ENCODE measurements around the gene SLC34A1. TPM values are rescaled to one million over a fixed set of nuclear protein-coding genes. Genes with fewer than 3 reads are reported as not detected.

The SLC34A1 gene
- total and polyA plus RNA-seq, 2 of the 13 experiments (the other 11 are each of a cell fraction or from before 2014, with no cell fraction given), result 0.03 to 0.20 TPM

DNA sequence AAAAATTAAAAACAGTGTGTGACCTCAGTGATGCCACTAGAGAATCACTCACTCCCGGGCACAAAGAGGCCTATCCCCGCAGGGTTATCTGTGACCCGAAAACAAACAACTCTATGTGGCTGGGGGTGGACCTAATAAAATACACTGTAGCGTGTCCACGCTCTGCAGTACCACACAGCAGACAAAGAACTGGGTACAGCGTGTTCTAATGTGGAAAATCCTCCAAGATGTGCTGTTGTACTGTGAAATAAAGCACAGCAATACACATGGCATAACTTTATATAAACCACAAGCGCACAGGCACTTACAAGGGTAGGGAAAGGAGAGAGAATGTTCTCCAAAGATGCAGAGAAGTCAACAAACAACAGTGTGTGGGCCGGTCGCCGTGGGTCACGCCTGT, 8.1 kb upstream of the SLC34A1 start:
- 93% methylated on average over 11 of the region's 11 CpGs for WGBS (ENCODE audit: low lambda C conversion rate)
- Histone ChIP-seq H3K27ac (ENCODE audit: extremely low read length, insufficient read depth, low read length) (no peak overlapping the region), H3K9me3 (ENCODE audit: low read length) (no peaks in the 10 kb centered on the region), H3K4me3 (replicated peaks in 1 of 3; ENCODE audit: insufficient read depth in 1 of 3, low read depth in 2 of 3, low read length in 3 of 3) (no peak overlapping the region), H3K36me3 (replicated peaks in 1 of 2; ENCODE audit: control insufficient read depth in 1 of 2, insufficient read depth in 2 of 2, low read length in 2 of 2) (0 out of 5 replicates have a peak, but pooled peaks cover 0 to 4% of the 10 kb centered on the region in 2 experiments), H3K4me2 (ENCODE audit: low read depth, low read length) (no peak overlapping the region), H3K9ac (ENCODE audit: insufficient read depth, low read depth, low read length) (no peak overlapping the region), H3K27me3 (ENCODE audit: control insufficient read depth in 1 of 2, insufficient read depth in 2 of 2, low read length in 2 of 2) (no peaks in the 10 kb centered on the region; a peak in 1 of 5 replicates), H2AFZ (ENCODE audit: low read length) (no peak overlapping the region), H4K20me1 (ENCODE audit: insufficient read depth, low read length) (no peaks in the 10 kb centered on the region), H3K79me2 (ENCODE audit: insufficient read depth, low read length) (peaks cover 8% of the 10 kb centered on the region), H3K4me1 (ENCODE audit: insufficient read depth, low read length) (peaks cover 88% of the 10 kb centered on the region)
- no TSS peak for BruUV-seq (replicated peaks)
- in situ Hi-C loops (cut with HindIII; ENCODE audit: extremely low pct_ligation_motif_present, low pct_unique_long_range_greater_than_20kb), result no loop called here
- ChIA-PET CTCF (ENCODE audit: low intra/inter-chr PET ratio, low total read pairs) (no interaction called here), POLR2A (no interaction called here)
- TF ChIP-seq ZBTB40 (IDR thresholded peaks at IDR 0.05), result no peak
- TF ChIP-seq ZBTB40 (CRISPR knock-in tag; IDR thresholded peaks at IDR 0.05), result 0 out of 2 replicates have a peak, but pooled peaks have one; percentile 29
- TF ChIP-seq ZNF703 (CRISPR knock-in tag; IDR thresholded peaks at IDR 0.05; ENCODE audit: borderline replicate concordance), result no peak
- DNase-seq (ENCODE audit: low spot score) (no peak), FAIRE-seq (no peak), ATAC-seq (no peak)
- intact Hi-C loops (cut with micrococcal nuclease; ENCODE audit: unreplicated experiment), result no loop called here
